UCSD-AML1 (cell line): ENCODE data around the gene TAF7L.
A peak's percentile ranks its signal among the peaks of the same experiment; 100 is the strongest.
"Not testable (repeated sequence)": the region's sequence is repeated elsewhere in the genome, so short reads cannot be mapped to it uniquely, and the experiment has no call there.

Source experiments
- DNase-seq: peaks from one replicate; lab custom pipeline; 2025; ENCODE audit not compliant: unreplicated experiment; lab: John Stamatoyannopoulos, UW

Gene TAF7L, protein sequence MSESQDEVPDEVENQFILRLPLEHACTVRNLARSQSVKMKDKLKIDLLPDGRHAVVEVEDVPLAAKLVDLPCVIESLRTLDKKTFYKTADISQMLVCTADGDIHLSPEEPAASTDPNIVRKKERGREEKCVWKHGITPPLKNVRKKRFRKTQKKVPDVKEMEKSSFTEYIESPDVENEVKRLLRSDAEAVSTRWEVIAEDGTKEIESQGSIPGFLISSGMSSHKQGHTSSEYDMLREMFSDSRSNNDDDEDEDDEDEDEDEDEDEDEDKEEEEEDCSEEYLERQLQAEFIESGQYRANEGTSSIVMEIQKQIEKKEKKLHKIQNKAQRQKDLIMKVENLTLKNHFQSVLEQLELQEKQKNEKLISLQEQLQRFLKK

DNA sequence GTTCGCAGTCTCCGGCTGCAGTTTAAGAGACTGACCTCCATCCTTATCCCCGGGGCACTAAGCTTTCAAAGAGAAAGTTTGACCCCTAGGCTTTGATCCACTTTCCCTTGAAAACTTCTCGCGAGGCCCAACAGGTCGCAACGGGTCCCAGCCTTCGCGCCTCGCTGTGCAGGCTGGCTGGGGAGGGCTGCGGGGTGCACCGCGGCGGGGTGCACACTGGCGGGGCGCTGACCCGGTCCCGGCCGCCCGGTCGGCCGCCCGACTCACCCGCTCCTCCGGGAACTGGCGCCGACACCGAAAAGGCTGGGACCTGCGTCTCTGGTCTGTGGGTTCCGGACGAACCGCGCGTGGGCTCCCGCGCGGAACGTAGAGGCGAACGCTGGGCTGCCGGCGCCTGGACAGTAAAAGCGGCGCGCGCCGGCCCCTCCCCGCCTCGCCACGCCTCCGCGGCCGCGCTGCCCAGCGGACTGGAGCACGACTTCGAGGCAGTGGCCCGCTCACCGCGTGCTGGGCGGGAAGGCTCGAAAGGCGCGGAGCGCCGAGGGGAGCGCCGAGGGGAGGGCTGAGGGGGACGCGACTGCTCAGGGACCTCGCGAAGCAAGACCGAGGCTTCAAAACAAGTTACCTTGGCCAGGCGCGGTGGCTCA, at the start of gene TAF7L:
Gene TAF7L (minus strand): TSS at position 378 of the 647 bp plus-strand sequence. CDS start 3,791 bp downstream, outside the sequence.
- no peak for DNase-seq

- no peak for DNase-seq
These were observed 46.7 kb upstream of the TAF7L start for GRCh38 chrX:101337776-101338271.

DNA sequence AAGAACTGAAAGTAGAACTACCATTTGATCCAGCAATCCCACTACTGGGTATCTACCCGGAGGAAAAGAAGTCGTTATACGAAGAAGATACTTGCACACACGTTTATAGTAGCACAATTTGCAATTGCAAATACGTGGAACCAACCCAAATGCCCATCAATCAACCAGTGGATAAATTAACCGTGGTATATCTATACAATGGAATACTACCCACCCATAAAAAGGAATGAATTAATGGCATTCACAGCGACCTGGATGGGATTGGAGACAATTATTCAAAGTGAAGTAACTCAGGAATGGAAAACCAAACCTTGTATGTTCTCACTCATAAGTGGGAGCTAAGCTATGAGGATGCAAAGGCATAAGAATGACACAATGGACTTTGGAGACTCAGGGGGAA, 43.2 kb upstream of the TAF7L start:
- not testable (repeated sequence) for DNase-seq

- not testable (repeated sequence) for DNase-seq
These were observed 35.5 kb upstream of the TAF7L start for GRCh38 chrX:101326600-101326999.

GRCh38 chrX:101303790-101304189, 12.7 kb upstream of the TAF7L start:
- DNase-seq = no peak

DNA sequence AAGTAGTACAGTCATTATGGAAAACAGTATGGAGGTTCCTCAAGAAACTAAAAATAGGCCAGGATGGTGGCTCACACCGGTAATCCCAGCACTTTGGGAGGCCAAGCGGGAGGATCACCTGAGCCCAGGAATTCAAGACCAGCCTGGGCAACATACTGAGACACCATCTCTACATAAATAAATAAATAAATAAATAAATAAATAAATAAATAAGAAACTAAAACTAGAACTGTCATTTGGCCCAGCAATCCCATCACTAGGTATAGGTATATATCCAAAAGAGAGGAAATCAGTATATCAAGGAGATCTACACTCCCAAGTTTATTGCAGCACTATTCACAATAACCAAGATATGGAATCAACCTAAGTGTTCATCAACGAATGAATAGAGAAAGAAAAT, 4.5 kb upstream of the TAF7L start:
- not testable (repeated sequence) for DNase-seq

DNA sequence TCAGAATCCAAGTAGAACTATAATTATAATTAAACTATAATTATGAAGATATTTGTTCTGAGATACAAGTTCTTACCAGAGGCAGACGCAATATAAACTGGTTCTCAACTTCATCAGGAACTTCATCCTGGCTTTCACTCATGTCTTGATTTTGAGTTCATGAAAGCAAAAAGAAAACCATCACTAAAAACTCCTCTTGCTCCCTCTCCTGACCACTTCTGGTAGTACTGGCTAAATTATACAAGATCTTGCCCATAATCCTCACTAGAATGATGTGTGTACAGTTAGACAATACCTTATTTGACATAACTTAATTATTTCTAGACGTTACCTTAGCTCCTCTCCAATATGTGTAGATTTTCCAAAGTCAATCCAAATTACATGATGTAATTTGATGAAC, 3.7 kb downstream of the TAF7L start:
- no peak for DNase-seq

- DNase-seq = no peak
These were observed 14.9 kb downstream of the TAF7L start for GRCh38 chrX:101276238-101276637.

- DNase-seq = no peak
These were observed 16.9 kb downstream of the TAF7L start for GRCh38 chrX:101274198-101274597.

DNA sequence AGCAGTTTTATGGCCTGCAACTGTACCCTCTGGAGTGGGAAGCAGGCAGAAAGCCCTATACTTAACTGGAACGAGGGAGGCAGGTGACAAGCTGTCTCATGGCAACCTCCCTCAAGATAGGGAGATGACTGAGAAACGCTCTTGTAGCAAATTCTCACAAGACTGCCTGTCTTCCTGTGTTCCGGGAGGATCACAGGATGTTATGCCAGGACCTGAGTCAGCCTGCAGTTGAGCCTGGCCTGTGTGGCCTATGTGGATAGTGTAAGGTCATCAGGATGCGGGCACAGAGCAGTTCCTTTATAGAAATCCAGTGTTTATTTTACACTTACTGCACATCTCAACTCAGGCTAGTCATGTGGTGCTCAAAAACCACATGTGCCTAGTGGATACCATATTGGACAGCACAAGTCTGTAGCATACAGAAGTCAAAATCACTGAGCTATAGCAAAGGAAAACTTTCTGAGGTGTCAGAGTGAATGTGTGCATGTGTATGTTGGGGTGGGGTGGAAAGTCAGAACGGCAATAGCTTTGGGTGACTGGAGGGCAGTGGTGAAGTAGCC, 25.2 kb downstream of the TAF7L start:
- DNase-seq = peak; percentile 15

GRCh38 chrX:101263766-101264165, 27.4 kb downstream of the TAF7L start:
- DNase-seq = no peak

GRCh38 chrX:101262590-101262989, 28.5 kb downstream of the TAF7L start:
- DNase-seq = no peak

GRCh38 chrX:101260435-101260834, 30.7 kb downstream of the TAF7L start:
- DNase-seq = peak; percentile 14

DNA sequence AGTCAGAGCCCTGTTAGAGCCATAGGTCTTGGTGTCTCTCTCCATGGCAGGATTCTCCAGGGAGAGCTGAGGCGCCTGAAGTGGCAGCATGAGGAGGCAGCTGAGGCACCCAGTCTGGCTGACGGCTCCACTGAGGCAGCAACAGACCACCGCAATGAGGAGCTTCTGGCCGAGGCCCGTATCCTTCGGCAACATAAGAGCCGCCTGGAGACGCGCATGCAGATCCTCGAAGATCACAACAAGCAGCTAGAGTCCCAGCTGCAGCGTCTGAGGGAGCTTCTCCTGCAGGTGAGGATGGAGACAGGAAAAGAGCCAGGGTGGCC, 32.9 kb downstream of the TAF7L start:
- DNase-seq = no peak

- no peak for DNase-seq
These were observed 33.5 kb downstream of the TAF7L start for GRCh38 chrX:101257448-101258258.

DNA sequence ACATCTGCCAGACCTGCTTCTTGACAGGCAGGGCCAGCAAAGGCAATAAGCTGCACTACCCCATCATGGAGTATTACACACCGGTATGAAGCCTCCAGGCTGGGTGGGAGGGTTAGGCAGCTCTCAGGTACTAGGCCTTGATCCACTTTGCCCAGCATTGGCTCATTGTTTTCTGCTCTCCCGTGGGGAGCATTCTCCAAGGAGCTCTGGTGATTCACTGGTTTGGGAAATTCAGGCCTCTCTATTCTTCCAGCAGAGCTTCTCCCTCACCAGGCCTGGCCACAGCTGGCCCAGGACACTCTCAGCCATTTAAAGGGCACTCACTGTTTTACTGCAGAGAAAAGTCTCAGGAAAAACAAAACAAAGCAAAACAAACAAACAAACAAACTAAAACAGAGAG, 38.5 kb downstream of the TAF7L start:
- no peak for DNase-seq

GRCh38 chrX:101241531-101241930, 49.6 kb downstream of the TAF7L start:
- no peak for DNase-seq

- DNase-seq = no peak
These were observed 54.1 kb downstream of the TAF7L start for GRCh38 chrX:101237041-101237440.

DNA sequence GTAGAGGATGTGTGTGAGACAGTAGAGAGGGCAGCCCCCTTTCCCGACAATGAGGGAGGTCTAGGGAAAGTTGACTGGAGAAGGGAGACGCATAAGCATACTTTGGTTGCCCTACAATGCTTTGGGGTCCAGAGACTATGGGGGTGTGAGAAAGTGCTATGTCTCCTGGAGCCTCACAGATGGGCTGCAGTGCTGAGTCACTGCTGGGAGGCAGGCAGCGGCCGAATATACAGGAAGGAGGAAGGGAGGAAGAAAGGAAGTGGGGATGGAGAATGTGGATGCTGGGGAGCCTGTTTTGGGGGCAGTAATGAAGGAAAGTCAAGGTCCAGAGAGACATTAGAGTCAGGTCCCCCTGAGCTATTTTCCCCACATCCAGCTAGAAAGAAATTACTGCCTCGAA, 58.8 kb downstream of the TAF7L start:
- no peak for DNase-seq

DNA sequence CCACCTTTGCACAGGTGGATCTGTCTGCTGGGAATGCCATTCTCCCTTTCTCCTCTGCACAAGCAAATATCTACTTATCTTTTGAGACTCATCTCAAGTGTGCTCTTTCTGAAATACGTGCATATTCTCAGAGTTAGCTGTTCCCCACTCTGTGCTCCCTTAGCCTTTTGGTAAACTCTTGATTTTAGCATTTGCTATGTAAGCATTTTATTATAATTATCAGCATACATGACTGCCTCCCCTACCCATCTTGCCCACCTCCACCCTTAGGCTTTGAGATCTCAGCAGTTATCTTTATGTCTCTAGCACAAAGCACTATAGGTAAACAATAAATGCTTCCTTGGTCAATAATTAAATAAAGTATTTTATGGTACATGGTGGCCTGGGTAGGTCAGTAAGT, 60.1 kb downstream of the TAF7L start:
- DNase-seq = no peak

- no peak for DNase-seq
These were observed 60.5 kb downstream of the TAF7L start for GRCh38 chrX:101230636-101231035.
